Fibroblast of peridontal ligament (primary cell): Measurements from ENCODE around the gene NECTIN3.

Experiments
- DNase-seq: peaks from one replicate; pipeline ENCODE4 v3.0.0-alpha.2; 2010; ENCODE audit errors: extremely low read depth

Gene NECTIN3

DNA sequence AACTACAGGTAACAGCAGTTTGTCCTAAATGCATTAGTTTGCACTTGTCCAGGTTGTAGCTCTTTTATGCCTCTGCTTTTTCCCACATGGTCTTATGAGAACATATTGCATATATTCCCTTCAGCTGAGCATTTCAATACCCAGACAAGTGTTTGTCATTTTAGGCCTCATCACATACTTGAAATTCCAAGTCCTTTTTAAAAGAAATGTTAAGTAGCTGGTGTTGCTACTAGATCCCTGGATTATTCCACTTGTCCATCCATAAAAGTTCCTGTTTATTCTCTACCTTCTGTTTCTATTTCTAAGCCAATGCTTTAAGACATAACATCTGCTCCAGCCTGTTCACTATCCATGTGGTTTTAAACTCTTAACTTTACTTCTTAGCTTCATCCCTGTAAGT lies 128.4 kb downstream of the NECTIN3 start:
- peak; percentile 10 for DNase-seq

DNA sequence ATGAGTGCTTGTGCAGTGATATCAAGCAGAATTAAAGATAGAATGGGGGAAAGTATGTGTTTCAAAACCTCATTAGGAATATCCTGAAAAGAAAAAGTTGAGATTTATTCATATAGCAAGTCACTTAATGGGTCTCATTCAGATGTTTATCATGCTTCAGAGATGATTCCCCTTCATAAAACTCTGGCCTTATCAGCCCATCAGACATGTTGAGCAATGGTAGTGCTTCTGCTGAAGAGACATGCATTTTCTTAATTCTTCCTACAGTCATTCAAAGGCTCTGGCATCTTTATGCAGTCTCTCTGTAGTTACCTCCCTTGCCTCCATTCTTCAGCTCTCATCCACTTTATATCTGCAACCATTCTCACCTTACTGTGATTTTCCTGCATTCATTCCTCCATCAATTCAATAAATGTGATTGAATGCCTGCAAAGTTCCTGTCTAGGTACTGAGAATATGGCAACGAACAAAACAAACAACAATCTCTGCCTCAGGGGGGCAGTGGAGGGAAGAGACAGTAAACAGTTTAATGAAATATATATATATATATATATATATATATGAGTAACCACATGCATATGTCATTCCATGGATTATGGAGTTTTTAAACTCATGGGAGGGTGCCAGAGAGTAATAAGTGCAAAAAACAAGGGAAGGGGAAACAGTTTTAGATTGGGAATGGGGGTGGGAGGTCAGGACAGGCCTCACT lies 138.5 kb downstream of the NECTIN3 start:
- peak; percentile 17 for DNase-seq

DNA sequence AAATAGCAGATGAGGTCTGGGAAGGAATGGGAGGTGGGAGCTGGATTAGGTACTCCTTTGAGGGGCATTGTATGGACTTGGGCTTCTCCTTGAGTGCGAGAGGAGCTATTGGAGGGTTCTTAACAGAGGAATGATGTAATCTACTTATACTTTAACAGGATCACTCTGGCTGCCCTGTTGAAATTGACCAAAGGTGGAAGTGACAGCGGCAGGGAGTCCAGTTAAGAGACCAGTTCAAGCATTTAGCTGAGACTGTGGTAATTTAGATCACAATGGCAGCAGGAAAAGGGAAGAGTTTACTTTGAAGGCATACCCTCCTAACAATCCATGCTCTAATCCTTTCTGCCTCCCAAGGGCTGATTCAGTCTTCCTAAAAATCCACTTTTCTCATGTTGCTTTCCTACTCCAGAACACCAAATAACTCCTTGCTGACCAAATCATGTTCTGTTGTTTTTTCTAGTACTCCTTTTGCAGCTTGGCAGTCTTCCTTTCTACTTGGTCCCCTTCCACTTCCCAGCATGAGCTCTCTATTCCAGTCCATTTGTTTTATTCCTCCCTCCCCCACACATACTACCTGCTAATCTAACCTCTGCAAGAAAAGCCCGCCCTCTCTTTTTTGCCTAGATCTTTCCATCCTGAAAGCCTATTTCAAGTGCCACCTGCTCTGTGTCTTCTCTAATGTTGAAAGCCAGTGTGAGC lies 139.4 kb downstream of the NECTIN3 start:
- peak; percentile 17 for DNase-seq

DNA sequence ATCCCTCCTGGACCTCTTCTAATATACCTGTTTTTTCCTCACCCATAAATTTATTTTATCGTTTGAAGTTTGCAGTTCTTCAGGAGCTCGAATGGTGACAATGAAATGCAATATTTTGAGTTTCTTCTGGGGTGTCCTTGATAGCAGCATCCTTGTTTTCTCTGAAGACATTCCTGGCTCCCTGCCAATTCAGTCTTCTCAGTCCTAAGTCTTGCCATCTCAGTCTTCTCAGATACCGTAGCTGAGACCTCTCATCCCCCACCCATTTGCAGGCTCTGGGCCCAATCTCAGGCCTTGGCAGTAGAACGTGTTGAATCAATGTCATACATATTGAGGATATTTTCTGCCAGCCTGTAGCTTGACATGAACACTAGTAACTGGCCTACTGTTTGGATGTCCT lies 140.9 kb downstream of the NECTIN3 start:
- no peak for DNase-seq

DNA sequence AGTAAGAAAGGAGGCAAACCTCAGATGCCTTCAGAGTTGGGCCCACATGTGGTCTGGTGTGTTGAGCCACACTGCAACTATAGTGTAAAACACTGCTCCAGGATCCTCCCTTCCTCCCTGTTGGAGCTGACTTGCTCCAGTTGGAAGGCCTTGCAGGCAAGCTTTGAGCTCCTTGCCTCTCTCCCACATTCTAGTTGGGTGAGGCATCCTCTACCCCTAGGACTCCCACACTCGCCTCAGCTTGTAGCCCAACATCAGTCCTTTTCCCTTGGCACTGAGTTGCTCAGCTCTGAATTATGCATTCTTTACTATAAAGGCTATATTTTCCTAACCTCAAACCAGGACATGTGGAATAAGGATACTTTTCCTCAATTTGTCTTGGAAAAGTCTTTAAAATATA lies 143.9 kb downstream of the NECTIN3 start:
- DNase-seq = peak; percentile 74

DNA sequence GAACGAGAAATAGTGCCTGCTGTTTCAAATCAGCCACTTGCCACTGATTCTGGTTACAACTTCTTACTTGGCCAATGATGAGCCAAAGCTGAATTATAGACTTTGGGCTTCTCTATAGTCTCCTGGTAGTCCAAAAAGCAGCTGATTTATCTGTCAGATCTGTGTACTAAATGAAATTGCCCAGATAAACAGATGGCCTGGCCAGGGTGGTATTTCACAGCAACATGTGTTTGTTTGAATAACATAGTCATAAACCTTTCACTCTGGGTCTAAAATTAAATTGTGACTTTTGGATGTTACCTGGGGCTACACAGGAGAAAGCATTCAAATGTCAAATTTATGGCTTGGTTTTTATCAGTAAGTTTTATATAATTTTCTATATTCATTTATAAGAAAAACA lies 147.0 kb downstream of the NECTIN3 start:
- DNase-seq = no peak

DNA sequence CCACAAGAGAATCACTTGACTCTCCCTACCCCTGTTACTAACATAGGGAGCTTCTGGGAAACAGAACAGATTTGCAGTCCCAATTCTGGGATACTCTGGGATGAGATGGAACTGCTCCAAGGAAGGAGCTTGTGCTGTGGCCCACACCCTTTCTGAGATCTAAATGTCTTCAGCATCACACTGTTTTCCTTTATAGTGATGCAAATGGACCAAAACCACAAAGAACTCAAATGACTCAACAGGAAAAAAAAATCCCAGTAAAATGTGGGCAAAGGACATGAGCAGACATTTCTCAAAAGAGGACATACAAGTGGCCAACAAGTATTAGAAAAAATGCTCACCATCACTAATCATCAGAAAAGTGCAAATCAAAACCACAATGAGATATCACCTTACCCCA lies 155.6 kb downstream of the NECTIN3 start:
- DNase-seq = peak; percentile 83

DNA sequence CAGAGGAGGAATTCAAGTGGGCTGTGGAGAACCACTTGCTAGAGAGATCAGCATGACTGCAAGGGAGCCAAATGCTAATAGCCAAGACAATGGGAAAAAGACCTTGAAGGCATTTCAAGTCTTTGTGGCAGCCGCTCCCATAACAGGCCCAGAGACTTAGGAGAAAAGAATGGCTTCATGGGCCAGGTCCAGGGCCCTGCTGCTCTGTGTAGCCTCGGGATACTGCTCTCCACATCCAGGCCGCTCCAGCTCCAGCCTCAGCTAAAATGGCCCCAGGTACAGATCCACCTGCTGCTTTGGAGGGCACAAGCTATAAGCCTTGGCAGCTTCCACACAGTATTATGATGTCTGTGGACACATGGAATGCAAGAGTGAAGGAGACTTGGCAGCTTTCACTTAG lies 157.7 kb downstream of the NECTIN3 start:
- DNase-seq = no peak

DNA sequence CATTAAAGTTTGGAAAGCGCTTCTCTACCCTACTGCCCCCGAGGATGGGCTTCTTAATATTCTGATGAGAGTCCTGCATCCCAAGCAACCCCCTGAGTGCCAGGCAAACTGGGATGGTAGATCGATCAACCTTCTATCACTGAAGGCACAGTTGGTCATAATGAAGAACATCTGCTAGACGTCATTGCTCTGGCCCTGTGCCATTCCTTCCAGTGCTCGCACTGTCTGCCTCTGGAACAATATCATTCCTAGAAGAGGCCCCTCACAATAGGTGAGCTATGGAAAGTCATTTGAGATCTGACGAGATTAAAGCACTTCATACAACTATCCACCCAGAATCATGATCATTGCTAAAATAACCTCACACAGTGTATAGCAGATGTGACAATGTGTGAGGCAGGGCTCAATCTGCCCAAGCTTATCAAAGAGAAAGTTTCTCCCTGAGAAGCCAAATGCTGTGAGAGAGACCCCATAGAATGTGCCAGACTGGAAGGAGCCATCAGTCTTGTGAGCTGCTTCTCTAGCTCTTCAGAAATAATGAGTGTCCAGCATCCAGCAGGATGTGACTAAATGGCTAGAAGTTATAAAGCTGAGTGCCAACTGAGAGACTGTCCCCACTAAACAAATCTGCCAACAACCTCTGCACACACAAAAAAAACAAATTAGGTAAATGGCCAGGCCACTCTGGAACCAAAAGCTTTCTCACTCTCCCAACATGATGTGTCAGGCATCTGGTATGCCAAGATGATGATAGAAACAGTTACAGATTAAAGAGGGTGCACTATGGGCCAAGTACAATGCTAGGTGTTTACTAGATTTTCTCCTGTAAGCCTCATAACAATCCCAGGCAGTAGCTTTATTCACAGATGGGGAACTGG lies 165.5 kb downstream of the NECTIN3 start:
- peak; percentile 45 for DNase-seq

DNA sequence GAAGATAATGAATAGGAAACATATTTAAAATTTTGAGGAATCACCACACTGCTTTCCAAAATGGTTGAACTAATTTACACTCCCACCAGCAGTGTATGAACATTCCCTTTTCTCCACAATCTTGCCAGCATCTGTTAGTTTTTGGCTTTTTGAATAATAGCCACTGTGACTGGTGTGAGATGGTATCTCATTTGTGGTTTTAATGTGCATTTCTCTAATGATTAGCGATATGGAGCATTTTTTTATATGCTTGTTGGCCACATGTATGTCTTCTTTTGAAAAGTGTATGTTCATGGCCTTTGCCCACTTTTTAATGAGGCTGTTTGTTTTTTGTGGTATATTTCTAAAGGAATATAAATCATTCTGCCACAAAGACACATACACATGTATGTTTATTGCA lies 166.3 kb downstream of the NECTIN3 start:
- DNase-seq = no peak

DNA sequence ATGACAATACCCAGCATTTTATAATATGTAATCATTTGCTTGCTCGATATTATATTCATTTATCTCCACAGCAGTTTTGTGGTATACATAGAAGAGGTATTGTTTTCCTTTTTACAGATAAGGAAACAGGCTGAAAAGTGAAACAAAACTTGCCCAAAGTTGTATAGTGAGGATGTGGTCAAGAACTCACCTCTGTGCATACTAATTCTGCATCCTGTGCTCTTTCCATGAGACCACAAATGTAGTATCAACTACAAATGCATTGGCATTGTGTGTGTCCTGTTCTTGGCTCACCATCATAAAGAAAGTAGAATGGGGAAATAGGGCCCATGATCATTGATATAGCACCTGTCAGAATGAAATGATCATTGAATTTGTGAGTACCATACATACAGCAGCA lies 167.3 kb downstream of the NECTIN3 start:
- no peak for DNase-seq

DNA sequence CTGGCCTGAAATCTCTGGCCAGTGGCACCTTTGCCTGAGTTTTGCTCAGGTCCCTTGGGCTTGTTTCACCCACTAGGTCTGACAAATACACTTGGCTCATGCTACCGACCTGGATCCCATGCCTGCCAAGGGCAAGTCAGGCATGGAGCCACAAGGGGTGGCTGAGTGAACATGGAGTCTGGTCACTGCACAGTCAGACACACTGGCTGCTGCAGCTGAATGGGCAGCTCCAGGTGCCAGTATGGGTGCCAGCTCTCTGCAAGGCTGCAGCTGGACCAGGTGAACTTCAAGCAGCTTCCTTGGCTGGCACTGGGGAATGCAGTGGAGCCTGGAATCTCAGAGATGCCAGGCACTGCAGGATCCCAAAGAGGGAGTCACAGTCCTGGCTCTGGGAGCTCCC lies 170.3 kb downstream of the NECTIN3 start:
- no peak for DNase-seq
